ENCODE data around the gene TMCO4. TPM values are rescaled to one million over a fixed set of nuclear protein-coding genes. Genes with fewer than 3 reads are reported as not detected.

Gene TMCO4
- total and polyA plus RNA-seq, 2 of the 4 experiments (the other 2 are of a cell fraction) = 7.3 to 8.6 TPM

DNA sequence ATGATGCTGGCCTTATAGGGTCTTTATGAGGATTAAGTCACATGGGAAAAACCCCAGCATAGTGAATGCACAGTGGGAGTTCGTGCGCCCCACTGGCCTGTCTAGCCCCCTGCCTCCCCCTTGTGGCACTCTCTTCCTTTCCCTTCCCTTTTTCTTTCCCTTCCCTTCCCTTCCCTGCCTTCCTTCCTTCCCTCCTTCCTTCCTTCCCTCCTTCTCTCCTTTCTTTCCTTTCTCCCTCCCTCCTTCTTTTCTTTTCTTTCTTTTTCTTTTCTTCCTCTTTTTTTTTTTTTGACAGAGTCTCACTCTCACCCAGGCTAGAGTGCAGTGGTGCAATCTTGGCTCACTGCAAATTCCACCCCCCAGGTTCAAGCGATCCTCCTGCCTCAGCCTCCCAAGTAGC is 96.4 kb downstream of the TMCO4 start:
- no peak overlapping the region for H2BK15ac ChIP-seq (ENCODE audit: low read depth, low read length)
- dilution Hi-C loops (cut with HindIII; ENCODE audit: low sequenced_read_pairs, unreplicated experiment) (no loop called here), intact Hi-C loops (cut with micrococcal nuclease) (no loop called here), in situ Hi-C loops (cut with MboI; ENCODE audit: low sequenced_read_pairs) (no loop called here)
- no peak overlapping the region for H3K4me2 ChIP-seq (ENCODE audit: low read depth, low read length)
- no peak for TF ChIP-seq CHD1 (IDR thresholded peaks at IDR 0.05; ENCODE audit: low read depth, low read length)
- TF ChIP-seq CEBPB (IDR thresholded peaks at IDR 0.05; ENCODE audit: low read depth, low read length) = no peak
- TF ChIP-seq MXI1 (IDR thresholded peaks at IDR 0.05; ENCODE audit: borderline replicate concordance, low read depth, low read length) = no peak
- no peak for TF ChIP-seq RAD21 (IDR thresholded peaks at IDR 0.05; ENCODE audit: low read length)
- TF ChIP-seq NFE2L2 (IDR thresholded peaks at IDR 0.05; ENCODE audit: low read depth, low read length) = no peak
- TF ChIP-seq SMC3 (IDR thresholded peaks at IDR 0.05; ENCODE audit: low read depth, low read length) = no peak
- TF ChIP-seq, protein P1, sequence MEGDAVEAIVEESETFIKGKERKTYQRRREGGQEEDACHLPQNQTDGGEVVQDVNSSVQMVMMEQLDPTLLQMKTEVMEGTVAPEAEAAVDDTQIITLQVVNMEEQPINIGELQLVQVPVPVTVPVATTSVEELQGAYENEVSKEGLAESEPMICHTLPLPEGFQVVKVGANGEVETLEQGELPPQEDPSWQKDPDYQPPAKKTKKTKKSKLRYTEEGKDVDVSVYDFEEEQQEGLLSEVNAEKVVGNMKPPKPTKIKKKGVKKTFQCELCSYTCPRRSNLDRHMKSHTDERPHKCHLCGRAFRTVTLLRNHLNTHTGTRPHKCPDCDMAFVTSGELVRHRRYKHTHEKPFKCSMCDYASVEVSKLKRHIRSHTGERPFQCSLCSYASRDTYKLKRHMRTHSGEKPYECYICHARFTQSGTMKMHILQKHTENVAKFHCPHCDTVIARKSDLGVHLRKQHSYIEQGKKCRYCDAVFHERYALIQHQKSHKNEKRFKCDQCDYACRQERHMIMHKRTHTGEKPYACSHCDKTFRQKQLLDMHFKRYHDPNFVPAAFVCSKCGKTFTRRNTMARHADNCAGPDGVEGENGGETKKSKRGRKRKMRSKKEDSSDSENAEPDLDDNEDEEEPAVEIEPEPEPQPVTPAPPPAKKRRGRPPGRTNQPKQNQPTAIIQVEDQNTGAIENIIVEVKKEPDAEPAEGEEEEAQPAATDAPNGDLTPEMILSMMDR (conservative IDR thresholded peaks at IDR 0.05; ENCODE audit: low read depth, low read length) = no peak
- no peak for TF ChIP-seq RFX5 (IDR thresholded peaks at IDR 0.05; ENCODE audit: low read depth, low read length)
- TF ChIP-seq MAFK (IDR thresholded peaks at IDR 0.05; ENCODE audit: low read depth, low read length) = no peak
- TF ChIP-seq MAZ (IDR thresholded peaks at IDR 0.05; ENCODE audit: borderline replicate concordance, low read depth, low read length) = no peak
- no peak for TF ChIP-seq BHLHE40 (IDR thresholded peaks at IDR 0.05; ENCODE audit: low read depth, low read length)
- no peak for TF ChIP-seq RCOR1 (IDR thresholded peaks at IDR 0.05; ENCODE audit: insufficient replicate concordance, low read length)
- no peak for TF ChIP-seq FOS (IDR thresholded peaks at IDR 0.05; ENCODE audit: low read depth, low read length)
- TF ChIP-seq POLR2A (IDR thresholded peaks at IDR 0.05; ENCODE audit: low read depth, low read length) = no peak
- TF ChIP-seq, protein P2, sequence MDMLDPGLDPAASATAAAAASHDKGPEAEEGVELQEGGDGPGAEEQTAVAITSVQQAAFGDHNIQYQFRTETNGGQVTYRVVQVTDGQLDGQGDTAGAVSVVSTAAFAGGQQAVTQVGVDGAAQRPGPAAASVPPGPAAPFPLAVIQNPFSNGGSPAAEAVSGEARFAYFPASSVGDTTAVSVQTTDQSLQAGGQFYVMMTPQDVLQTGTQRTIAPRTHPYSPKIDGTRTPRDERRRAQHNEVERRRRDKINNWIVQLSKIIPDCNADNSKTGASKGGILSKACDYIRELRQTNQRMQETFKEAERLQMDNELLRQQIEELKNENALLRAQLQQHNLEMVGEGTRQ (IDR thresholded peaks at IDR 0.05; ENCODE audit: low read depth, low read length) = no peak
- TF ChIP-seq, protein P3, sequence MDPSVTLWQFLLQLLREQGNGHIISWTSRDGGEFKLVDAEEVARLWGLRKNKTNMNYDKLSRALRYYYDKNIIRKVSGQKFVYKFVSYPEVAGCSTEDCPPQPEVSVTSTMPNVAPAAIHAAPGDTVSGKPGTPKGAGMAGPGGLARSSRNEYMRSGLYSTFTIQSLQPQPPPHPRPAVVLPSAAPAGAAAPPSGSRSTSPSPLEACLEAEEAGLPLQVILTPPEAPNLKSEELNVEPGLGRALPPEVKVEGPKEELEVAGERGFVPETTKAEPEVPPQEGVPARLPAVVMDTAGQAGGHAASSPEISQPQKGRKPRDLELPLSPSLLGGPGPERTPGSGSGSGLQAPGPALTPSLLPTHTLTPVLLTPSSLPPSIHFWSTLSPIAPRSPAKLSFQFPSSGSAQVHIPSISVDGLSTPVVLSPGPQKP (IDR thresholded peaks at IDR 0.05; ENCODE audit: borderline replicate concordance, low read depth, low read length) = no peak
- ChIA-PET CTCF (interaction anchor here (1.7 to 3.9 kb wide), 4 partner anchors 10 to 41 kb away, joined by 5 to 27 read pairs (median 8); no protein-coding TSS in a partner anchor), POLR2A (ENCODE audit: unreplicated experiment) (no interaction called here)
- H3K9me3 ChIP-seq (ENCODE audit: control insufficient read depth, insufficient read depth, low read length) = no peaks in the 10 kb centered on the region
- H2BK5ac ChIP-seq (ENCODE audit: low read depth, low read length, poor library complexity, severe bottlenecking) = no peak overlapping the region
- BruUV-seq (replicated peaks) = no TSS peak
- H4K20me1 ChIP-seq (ENCODE audit: insufficient read depth, low read length) = no peaks in the 10 kb centered on the region
- H2BK120ac ChIP-seq (ENCODE audit: low read depth, low read length) = no peak overlapping the region
- peaks cover 6% of the 10 kb centered on the region; the same call in 1 of the 2 replicates for H3K36me3 ChIP-seq (ENCODE audit: control insufficient read depth, insufficient read depth, low read length)
- ATAC-seq (ENCODE audit: low read depth) = no peak
- no peak overlapping the region for H3K4ac ChIP-seq (ENCODE audit: low read depth, low read length)
- H3K79me1 ChIP-seq (ENCODE audit: low read depth in 1 of 2, low read length in 2 of 2) = no peaks in the 10 kb centered on the region
- WGBS, 2 experiments (ENCODE audit: extremely low coverage in 2 of 2, insufficient read length in 1 of 2) = no CpG with 5 or more reads among the region's 3 CpGs
- no peaks in the 10 kb centered on the region for H3K9me1 ChIP-seq (ENCODE audit: insufficient read depth, low read length)
- no peak overlapping the region for H4K5ac ChIP-seq (ENCODE audit: low read depth, low read length)
- no peak overlapping the region for H3K27ac ChIP-seq (ENCODE audit: insufficient read depth, low read length)
- no peak overlapping the region for H2AK9ac ChIP-seq (replicated peaks; ENCODE audit: low read depth, low read length, poor library complexity)
- H3K18ac ChIP-seq (ENCODE audit: low read depth, low read length) = no peak overlapping the region
- no peak overlapping the region for H2AK5ac ChIP-seq (ENCODE audit: low read depth, low read length)
- H3K56ac ChIP-seq (ENCODE audit: extremely low read depth, insufficient read depth, low read length) = no peak overlapping the region
- no peak overlapping the region for H3K4me3 ChIP-seq (ENCODE audit: insufficient read depth, low read depth, low read length)
- H2BK20ac ChIP-seq (ENCODE audit: low read depth, low read length) = no peak overlapping the region
- no peak overlapping the region for H4K91ac ChIP-seq (ENCODE audit: insufficient read depth, low read depth, low read length)
- no peak overlapping the region for H2AFZ ChIP-seq (replicated peaks; ENCODE audit: low read length, poor library complexity)
- H3K27me3 ChIP-seq (ENCODE audit: control insufficient read depth, insufficient read depth, low read length) = no peaks in the 10 kb centered on the region
- H3K14ac ChIP-seq (replicated peaks; ENCODE audit: low read depth, low read length) = no peak overlapping the region
- no peak overlapping the region for H3K23ac ChIP-seq (ENCODE audit: low read depth, low read length)
- H3K4me1 ChIP-seq (ENCODE audit: control insufficient read depth, insufficient read depth, low read length) = no peaks in the 10 kb centered on the region
- no peak overlapping the region for H3K9ac ChIP-seq (ENCODE audit: low read depth, low read length)
- no peak for DNase-seq
- H4K8ac ChIP-seq (ENCODE audit: low read depth in 2 of 2, low read length in 2 of 2) = no peak overlapping the region
